HG03066 (cell line): ENCODE measurements around the gene PRDM8.

ENCODE experiments used
- ATAC-seq: cut with Tn5 transposase; IDR thresholded peaks from one replicate; pipeline ENCODE4 v1.9.1; 2021; ENCODE audit warnings: low read depth; ENCODE audit not compliant: unreplicated experiment

PRDM8 gene

DNA sequence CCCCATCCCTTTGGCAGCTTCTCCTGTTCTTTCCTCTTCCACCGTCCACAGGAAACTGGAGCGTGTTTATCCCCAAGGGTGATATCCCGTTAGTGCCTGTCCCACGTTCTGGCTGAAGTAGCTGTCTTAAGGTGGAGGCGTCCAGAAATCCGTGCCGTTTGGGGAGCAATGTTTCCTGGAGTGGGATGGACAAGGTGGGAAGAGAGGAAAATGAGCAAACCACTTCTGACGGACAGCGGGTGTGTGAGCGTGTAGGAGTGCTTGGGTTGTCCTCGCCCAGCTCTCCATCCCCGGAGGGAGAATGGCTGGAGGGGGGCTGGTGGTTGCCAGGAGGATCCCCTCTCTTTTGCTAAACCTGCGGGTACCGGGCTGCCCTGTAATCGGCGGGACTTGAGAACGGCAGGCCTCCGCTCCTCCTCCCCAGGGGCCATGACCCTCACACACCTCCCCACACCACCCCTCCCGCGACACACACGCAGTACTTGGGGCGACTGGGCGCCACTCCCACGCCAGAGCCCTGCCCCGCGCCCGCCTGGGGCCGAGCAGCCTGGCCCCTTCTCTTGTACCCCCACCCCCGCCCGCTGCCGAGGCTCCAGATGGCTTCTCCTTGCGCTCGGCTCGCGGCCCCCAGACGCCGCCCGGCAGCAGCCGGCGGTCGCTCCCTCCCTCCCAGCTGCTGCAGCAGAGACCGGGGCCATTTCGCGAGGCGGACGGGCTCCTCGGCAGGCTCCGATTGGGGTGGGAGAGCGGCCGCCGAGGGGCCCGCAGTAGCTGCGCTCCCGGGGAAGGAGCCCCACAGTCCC, 13.9 kb upstream of the PRDM8 start:
- ATAC-seq = peak; percentile 20

DNA sequence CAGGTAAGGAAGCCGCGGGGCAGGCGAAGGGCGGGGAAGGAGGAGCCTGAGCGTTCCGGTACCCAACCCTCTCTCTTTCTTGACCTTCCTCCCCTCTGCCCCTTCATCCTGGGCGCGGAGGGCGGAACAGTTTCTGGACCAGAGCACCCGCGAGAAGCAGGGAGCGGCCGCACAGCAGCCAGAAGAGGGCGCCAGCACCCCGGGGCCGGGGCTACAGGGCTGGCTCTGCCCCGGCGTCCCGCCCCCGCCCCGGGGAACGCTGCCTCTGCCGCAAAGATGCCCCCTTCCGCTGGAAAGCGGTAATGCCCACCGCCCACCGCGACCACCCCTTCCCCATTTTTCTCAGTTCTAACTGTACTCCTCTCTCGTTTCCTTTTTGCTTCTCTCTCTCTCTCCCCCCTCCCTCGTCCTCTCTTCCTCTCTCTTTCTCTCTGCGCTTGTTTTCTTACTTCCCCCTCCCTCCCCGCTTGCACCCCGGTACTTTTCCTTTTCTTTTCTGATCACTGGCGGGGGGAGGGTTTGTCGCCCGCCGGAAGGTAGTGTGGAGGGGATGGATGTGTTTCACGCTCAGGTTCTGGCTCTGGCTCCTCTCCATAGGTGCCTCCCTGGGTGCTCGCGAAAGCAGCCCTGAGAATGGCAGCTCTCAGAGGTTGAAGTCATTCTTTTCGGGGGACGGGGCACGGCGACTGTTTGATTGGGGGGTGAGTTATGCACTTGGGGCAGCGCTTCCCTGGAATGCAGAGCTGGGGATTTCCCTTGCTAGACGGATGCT, 13.1 kb upstream of the PRDM8 start:
- ATAC-seq = peak; percentile 91

DNA sequence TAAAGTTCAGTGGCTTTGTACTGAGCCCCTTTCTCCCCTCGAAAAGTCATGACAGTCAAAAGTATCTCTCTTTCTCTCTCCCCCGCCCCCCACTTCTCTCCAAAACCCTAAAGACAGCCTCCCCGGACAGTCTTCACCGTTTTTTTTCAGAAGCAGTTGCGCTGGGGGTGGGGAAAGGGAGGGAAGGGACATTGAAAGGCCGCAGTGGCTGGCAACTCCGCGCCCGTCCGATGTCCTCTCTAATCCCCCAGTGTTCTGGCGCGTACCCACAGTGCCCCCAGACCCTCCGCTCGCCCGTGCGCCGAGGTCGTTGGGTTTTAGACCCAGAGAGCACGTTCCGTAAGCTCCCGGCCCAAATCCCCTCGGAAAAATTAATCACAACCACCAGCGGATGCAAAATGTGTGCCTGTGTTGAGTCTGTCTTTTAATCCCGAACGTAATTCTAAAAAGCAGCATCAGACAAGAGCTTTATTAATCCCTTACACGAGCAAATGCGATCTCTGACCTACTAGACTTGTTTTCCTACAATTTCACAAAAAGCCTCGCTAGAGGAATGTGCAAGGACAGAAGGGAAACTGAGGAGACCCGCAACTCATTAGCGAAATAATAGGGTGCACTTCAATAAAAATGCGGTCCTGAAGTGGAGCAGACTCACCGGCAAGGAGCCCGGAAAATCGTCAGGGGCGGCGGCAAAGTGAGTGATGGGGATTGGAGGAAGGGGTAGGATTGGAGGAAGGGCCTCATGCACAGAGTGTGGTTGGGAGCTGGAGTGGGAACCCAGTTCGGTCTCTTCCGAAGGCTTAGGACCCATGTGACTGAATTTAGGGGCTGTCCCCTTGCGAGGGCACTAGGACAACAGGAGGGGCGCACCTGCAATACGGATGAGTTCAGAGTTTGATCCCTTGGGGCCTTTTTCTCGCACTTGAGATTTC, 12.2 kb upstream of the PRDM8 start:
- no peak for ATAC-seq

DNA sequence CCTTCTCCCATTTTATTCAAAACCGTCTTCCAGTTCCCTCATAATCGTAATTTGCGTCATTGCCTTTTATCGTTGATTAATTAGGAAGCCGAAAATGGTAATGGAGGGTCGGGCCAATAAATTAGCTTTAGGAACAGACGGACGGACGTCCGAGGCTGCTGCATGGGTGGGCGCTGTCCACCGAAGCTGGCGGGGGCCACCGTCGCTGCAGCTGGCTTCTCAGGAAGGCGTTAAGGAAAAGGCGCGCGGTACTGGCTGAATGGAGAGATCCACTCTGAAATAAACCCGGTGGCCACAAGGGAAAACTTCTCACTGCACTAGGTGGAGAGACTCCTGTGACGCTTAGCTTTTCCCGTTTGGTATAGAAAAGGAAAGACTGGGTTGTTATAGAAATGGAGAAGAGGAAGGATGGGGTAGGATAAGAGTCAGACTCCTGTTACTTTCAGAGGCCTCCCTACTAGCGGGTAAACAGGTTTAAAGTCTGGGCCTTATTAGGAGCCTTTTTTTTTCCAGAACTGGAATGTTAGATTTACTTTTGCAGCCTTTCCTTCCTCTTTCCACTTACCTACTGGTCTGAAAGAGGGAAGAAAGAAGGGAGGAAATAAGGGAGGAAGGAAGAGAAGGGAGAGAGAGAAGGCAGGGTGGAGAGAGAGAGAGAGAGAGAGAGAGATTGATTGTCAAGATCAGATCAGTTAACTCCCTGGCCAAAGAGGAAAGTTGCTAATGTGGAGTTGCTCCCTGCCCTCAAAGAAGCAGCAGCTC, 11.3 kb upstream of the PRDM8 start:
- no peak for ATAC-seq

DNA sequence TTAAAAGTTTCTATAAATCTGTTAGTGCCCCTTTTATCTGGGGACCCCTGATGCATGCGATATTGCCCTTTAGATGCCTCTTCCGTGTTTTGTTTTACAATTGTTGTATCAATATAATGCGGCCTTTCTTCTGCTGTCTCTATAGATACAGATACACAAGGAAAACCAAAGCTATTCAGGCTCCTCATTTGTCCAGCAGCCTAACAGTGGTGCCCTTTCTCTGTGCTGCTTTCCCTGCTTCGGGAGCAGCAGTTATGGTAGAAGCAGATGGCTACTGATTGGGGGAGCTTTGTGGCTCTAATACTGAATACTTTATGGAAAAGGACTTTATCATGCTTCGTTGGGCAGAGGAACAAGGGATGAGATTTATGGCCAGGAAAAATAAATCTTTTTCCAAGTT, 10.6 kb upstream of the PRDM8 start:
- ATAC-seq = no peak

DNA sequence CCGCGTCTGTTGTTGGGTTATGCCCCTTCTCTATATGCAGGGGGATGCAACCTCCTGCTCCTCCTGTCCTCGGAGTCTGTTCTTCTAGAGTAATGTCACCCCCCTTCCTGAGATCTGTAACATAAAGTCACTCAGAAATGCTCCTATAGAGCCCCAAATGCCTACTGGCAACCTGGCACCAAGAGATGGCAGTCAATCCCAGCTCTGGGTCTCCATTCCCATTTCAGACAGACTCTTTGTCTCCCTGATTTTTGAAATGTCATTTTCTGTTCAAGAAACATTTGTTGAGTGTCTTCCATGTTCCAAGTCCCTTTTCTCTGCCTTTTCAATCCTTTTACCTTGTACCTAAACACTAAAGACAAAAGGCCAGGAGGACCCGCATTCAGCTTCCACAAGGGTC, 9.6 kb upstream of the PRDM8 start:
- no peak for ATAC-seq

DNA sequence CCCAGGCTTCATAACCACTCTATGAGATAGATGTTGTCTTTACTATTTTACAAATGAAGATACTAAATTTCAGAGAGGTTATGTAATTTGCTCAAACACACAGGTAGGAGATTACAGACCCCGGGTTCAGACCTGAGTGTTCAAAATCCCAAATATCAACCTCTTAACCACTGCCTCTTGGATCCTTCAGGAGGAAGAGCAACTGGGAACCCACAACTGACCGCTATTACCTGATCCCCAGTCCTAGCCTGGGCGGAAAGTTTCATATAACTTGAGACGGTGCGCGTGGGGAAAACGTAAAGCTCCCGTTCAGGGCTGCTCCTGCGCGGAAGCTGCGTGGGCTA, 8.9 kb upstream of the PRDM8 start:
- no peak for ATAC-seq

DNA sequence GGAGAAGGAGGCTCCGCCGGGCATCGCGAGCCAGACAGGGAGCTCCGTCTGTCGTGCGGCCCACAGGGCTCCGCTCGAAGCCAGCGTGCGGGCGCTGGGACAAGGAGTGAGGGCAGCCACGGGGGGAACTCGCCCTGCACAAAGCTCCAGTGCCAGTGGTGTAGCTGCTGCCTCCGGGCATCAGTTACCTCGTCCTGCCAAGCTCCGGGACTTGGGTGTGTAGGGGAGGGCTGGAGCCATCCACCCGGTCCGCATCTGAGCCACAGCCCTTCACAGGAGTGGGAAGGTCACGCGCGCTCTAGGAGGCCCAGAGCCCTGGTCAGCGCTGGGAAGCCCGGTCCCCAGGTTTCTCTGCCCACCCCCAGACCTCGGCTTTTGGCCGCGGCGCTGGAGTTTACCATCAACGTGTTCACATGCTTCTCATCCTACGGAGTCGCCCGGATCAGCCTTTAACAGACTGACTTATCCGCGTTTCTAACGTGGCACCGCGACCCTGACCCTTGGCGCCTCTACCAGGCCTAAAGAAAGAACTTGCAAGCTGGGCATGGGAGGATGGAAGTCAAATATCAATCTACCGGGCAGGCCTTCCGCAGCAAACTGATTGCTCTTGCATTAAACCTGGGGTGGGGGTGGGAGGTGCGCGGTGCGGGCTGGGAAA, 8.4 kb upstream of the PRDM8 start:
- no peak for ATAC-seq

DNA sequence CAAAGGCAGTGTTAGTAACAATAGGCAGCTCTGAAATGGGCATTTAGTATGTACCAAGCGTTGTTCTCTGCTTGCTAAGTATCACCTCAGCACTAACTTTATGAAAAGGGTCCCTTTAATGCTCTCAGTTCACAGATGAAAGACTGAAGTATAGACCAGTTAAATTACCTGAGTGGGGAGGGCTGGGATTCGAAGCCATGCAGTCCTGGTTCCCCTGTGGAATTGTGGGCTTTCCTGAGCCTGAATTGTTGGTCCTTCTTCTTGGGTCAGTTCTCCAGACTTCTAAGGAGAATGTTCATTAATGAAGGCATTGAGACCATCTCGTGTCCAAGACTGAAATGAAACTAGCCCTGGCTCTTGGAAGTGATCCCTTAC, 7.7 kb upstream of the PRDM8 start:
- no peak for ATAC-seq

DNA sequence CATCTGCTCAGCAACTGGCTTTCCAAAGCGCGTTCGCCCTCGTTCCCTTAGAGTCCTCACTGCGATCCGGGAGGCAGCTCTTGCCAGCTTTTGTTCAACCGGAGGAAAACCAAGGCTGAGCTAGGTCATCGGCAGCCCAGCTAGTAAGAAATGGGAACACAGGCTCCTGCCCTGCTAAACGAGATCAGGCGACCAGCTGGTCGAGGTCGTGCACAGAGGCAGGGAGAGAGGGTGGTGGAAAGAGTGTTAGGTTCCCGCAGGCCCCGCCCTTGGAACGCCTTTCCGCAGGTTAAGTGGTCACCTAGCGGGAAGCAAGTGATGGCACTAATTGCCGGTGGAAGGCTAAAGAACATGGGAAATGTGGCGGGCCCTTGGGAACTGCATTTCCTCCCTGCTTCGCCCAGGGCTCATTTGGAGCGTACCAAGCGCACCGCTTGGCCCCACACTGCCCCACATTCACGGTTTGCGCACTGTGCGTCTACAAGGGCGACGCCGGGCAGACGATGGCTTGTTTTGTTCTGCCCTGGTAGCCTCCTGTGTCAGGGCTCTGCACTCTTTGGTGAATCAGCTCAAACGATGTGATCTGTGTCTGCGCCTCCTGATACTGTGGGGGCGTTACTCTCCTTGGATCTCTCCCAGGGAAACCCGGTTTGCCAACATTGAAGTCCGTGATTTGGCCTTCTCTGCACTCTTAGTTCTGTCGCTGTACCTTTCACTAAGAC, 7.2 kb upstream of the PRDM8 start:
- ATAC-seq = no peak

DNA sequence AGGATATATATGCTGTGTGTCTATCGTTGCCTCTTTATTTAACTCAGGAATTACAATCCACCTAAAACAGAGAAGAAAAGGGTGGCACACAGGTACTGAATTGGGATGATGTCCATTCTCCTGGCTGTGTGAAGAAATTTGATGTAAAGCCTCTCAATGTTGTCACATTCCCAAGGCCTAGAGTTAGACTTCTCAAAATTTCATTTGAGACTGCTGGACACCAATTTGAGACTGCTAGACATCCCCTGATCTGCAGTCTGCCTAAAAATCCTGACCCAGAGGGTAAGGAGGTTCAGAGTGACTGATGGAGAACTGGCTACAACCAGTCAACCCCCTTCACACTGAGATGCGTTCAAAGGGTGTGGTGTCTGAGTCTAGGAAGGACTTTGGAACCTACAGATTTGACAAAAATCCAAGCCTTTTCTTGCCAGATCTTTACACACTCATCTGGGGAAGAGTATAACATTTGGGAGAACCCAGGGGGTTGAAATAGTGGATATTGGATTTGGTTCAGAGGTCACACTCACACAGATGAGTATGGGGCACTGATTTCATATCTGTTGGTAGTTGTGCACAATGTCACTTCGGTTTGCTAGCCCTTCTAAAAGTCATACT, 4.9 kb upstream of the PRDM8 start:
- ATAC-seq = no peak

DNA sequence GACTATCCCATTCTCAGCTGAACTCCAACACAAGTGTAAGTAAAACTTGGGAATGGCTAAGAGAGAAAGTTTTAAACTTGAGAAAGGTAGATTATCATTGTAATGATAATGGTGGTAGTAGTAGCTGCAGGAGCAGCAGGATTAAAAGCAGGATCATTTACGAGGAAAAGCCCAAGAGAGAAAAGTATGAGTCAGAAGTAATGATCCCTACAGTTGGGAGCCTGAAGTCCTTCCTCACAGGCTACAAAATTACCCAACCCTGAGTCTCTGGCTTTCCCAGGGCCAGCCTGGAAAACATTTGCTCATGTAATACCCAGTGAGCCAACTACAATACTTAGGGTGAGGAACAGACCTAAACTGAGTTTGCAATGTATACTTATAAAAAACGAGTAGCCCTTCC, 4.4 kb upstream of the PRDM8 start:
- ATAC-seq = no peak

DNA sequence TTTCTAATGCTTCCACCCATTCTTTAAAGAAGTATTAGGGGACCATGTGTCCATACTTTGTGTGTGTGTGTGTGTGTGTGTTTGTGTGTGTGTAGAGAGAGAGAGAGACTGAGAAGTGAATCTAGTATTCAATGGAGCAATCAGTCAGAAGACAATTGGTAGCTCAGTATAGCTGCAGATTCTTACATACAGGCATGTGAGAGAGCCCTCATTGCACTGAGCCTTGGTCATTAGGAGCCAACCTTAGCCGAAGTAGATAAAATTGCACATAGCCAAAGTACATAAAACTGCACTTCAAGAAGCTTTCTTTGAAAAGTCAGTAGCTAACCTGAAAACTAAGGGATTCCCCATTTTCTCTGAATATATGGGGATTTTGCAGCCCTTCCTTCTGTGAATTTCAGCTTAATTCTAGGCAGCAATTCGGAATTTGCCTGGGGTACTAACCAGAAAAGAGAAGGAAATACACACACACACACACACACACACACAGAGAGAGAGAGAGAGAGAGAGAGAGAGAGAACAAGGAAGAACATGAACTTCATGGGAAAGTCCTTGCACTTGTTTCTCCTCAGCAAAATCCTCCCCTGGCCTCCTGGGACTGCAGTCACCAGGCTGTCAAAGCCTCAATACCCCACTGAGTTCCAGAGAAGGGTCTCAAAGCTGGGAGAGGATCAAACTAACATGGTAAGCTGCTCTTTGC, 1.7 kb upstream of the PRDM8 start:
- no peak for ATAC-seq

DNA sequence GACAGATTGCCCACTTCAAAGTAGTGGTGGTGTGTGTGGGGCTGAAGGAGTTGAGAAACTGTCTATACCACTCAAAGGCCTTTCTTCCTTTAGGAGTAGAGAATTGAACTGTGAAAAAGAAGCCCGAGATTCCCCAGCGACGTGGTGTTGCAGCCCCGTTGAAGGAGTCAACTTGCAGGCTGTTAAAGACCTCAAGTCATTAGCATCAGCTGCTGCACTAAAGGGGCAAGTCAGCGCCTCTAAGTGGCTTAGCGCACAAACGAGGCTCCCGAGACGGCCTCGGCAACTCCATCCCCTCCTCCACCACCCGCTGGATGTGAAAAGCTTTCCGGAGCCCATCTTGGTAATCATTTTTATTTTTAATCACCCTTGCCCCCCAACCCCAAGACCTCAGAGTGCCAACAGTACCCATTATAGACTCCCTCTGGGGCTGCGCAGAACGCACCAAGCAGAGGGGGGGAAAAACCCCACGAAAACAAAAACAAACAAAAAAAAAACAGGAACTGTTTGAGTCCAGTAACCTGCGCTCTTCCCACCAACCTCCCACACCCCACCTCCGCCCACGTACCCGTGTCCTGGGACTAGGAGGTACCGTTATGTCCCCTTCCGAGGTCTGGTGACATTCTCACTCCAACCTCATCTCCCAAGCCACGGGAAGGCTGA, 913 bp upstream of the PRDM8 start:
- ATAC-seq = no peak

DNA sequence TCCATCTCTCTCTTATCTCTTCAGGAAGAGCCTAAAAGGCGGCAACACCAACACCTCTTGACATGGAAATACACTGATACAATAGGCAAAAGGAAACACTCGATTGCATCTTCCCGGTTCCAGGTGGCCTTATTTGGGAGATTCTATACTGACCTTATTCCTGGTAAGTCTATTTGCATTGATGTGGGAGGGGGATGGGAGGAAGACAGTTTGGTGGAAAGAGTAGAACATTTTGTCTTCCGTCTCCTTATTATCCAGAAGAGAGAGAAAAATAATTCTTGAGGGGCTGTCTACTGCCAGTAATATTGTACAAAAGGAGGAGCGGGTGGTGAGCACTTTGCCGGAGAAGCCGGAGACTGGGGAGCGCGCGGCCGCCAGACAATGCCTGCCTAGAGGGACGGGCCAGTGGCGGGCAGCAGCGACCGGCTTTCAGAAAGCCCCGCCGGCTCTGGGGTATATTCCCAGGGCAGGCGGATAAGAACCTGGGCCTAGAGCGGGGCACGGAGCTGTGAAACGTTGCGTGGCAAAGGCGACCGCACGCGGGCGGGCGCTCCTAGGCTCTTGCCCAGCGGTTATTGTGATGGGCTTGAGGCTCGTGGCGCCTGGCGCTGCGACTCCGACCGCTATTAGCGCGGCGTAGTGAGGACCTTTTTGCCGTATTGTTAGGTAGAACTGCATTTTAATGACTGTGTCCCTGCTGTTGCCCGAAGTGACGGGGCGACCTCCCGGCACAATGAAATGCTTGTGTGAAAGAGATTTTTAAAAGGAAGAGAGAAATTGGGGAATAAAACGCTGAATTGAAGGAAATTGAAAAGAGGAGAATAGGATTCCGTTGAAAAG, 518 bp downstream of the PRDM8 start:
- no peak for ATAC-seq

DNA sequence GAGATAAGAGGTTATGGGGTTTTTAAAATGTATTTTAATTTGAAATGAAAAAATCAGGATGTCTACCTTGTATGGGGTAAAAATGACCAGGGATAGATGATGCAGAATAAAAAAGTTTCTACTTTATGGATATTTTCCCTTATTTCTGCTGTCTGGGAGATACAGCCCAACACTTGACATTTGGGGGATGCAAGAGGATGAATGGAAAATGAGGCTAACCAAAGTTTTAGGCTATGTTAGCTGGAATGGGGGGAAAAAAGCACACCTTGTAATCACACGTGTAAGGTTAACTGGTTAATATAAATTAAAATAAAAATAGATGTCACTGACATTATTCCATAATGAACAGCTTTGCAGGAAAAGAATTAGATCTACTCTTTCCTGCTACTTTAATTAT, 1.1 kb downstream of the PRDM8 start:
- ATAC-seq = no peak

DNA sequence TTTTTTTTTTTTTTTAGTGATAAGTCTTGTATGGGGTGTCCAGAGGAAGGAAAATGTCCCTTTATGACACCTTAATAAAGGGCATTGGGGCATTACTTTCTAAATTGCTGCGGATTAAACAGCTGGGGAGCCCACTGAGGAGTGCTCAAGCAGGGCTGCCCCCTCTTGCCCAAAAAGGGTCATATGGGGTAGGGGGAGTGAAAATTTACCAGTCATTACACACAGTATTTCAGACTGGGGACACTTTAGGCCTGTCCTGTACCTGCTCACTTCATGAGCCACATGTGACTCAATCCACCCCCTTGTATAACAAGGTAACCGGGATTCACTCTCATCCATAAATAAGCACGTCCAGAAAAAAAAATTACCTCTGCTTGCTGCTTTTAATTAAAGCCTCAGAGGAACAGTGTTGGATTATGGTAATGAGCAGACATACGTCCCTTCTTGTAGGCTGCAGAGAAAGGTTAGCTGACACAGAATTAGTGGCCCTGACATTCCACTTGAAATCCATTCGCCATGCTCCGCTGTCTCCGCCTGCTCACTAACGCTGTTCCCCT, 1.8 kb downstream of the PRDM8 start:
- ATAC-seq = no peak
